Brain microvascular endothelial cell (primary cell): ENCODE measurements around the gene CUL5.

Experiments
- DNase-seq: peaks from one replicate; pipeline ENCODE4 v3.0.0-alpha.2; 2020
- H3K27ac ChIP-seq: fragments of 250-450 bp; sonication (Bioruptor Pico); 2 replicates; pipeline ENCODE4 v1.5.1; 2020; ENCODE audit warnings: mild to moderate bottlenecking, moderate library complexity
- H3K27me3 ChIP-seq: fragments of 250-450 bp; sonication (Bioruptor Pico); replicated peaks from 2 replicates; pipeline ENCODE4 v1.5.1; 2020; ENCODE audit warnings: mild to moderate bottlenecking
- H3K36me3 ChIP-seq: fragments of 250-450 bp; sonication (Bioruptor Pico); replicated peaks from 2 replicates; pipeline ENCODE4 v1.5.1; 2020; ENCODE audit warnings: mild to moderate bottlenecking
- H3K4me3 ChIP-seq: 2 replicates; pipeline ENCODE4 v1.5.1; 2011; ENCODE audit warnings: low read depth, mild to moderate bottlenecking, control low read depth, low read length, moderate library complexity
- CTCF ChIP-seq: IDR thresholded peaks from 2 replicates; pipeline ENCODE4 v1.5.1; 2011; ENCODE audit warnings: low read depth, mild to moderate bottlenecking, moderate library complexity, low read length, control low read depth, inconsistent platforms; ENCODE audit errors: missing control alignments
- in situ Hi-C: cut with HindIII; loops from 2 replicates; pipeline ENCODE4 v1.10.0; 2017; ENCODE audit warnings: low sequenced_read_pairs, low pct_ligation_motif_present

CUL5 gene

GRCh38 chr11:108008656-108009496 lies at the start of gene CUL5:
Gene CUL5 (plus strand): TSS chr11:108008898. CDS start chr11:108009349, 451 bp downstream.
- peak; percentile 88 for DNase-seq
- Histone ChIP-seq H3K4me3 (peak within 1 kb of the TSS; percentile 100), H3K27ac (peak within 1 kb of the TSS; percentile 98), H3K36me3 (no peaks in the 10 kb centered on the region), H3K27me3 (no peaks in the 10 kb centered on the region)
- in situ Hi-C loops: no loop called here
- peak; percentile 82 for TF ChIP-seq CTCF

GRCh38 chr11:107961480-107961879 lies 47.2 kb upstream of the CUL5 start:
- in situ Hi-C loops: no loop called here
- DNase-seq: no peak
- Histone ChIP-seq H3K27ac (no peak overlapping the region), H3K36me3 (no peaks in the 10 kb centered on the region), H3K27me3 (no peaks in the 10 kb centered on the region), H3K4me3 (no peak overlapping the region)
- no peak for TF ChIP-seq CTCF

- no peak for TF ChIP-seq CTCF
- in situ Hi-C loops: no loop called here
- Histone ChIP-seq H3K4me3 (no peak overlapping the region), H3K27me3 (no peaks in the 10 kb centered on the region), H3K27ac (no peak overlapping the region), H3K36me3 (no peaks in the 10 kb centered on the region)
- no peak for DNase-seq
Observed at GRCh38 chr11:107962181-107962580, 46.5 kb upstream of the CUL5 start.

- Histone ChIP-seq H3K4me3 (no peak overlapping the region), H3K27ac (no peak overlapping the region), H3K27me3 (no peaks in the 10 kb centered on the region), H3K36me3 (no peaks in the 10 kb centered on the region)
- no peak for DNase-seq
- in situ Hi-C loops: no loop called here
- no peak for TF ChIP-seq CTCF
Observed at GRCh38 chr11:107963091-107963490, 45.6 kb upstream of the CUL5 start.

GRCh38 chr11:107969219-107969618 lies 39.5 kb upstream of the CUL5 start:
- no peak overlapping the region for H3K27ac ChIP-seq
- no peak overlapping the region for H3K4me3 ChIP-seq
- in situ Hi-C loops: no loop called here

More at GRCh38 chr11:107969219-107969618, 39.5 kb upstream of the CUL5 start:
- H3K27me3 ChIP-seq: no peaks in the 10 kb centered on the region
- TF ChIP-seq CTCF: no peak
- H3K36me3 ChIP-seq: no peaks in the 10 kb centered on the region
- DNase-seq: no peak
